Cardiac fibroblast (primary cell): ENCODE data around the gene PAX6.

Source experiments
- DNase-seq, 2 donors: peaks; one replicate each; pipeline versions ENCODE4 v3.0.0 to v3.0.0-alpha.2; 2010; ENCODE audit warnings: low read depth in 2 of 2
- H3K4me3 ChIP-seq, 2 donors: replicated peaks in 1 of 2; 1 replicate in 1 of 2; 2 replicates in 1 of 2; pipeline ENCODE4 v1.5.1; 2011; ENCODE audit warnings: low read depth in 2 of 2, low read length in 2 of 2, mild to moderate bottlenecking in 2 of 2, moderate library complexity in 1 of 2
- CTCF ChIP-seq: IDR thresholded peaks from one replicate; pipeline ENCODE4 v1.5.1; 2011; ENCODE audit warnings: low read depth, mild to moderate bottlenecking, low read length, inconsistent platforms

The PAX6 gene

GRCh38 chr11:31810779-31811647 is at the start of gene PAX6:
Gene PAX6 (minus strand): TSS chr11:31811322. CDS start chr11:31806411, 4,911 bp downstream.
- peak; percentile 32 to 36 for DNase-seq
- H3K4me3 ChIP-seq = peak within 1 kb of the TSS; percentile 22 to 40
- TF ChIP-seq CTCF = no peak

GRCh38 chr11:31860391-31860790 is 49.3 kb upstream of the PAX6 start:
- H3K4me3 ChIP-seq = no peak overlapping the region
- TF ChIP-seq CTCF = no peak
- DNase-seq = no peak

- TF ChIP-seq CTCF = no peak
- no peak for DNase-seq
- H3K4me3 ChIP-seq = no peak overlapping the region
Measured at GRCh38 chr11:31856248-31856647, 45.1 kb upstream of the PAX6 start.

- no peak overlapping the region for H3K4me3 ChIP-seq
- no peak for TF ChIP-seq CTCF
Measured at GRCh38 chr11:31855466-31855865, 44.3 kb upstream of the PAX6 start.

GRCh38 chr11:31850365-31850764 is 39.2 kb upstream of the PAX6 start:
- TF ChIP-seq CTCF = no peak
- DNase-seq = no peak
- no peak overlapping the region for H3K4me3 ChIP-seq

More at GRCh38 chr11:31855466-31855865, 44.3 kb upstream of the PAX6 start:
- no peak for DNase-seq

GRCh38 chr11:31847761-31848160 is 36.6 kb upstream of the PAX6 start:
- H3K4me3 ChIP-seq = no peak overlapping the region
- DNase-seq = no peak
- no peak for TF ChIP-seq CTCF
